Lower leg skin (tissue), 4 donors: Measurements from ENCODE around the gene ITGB5. TPM values are rescaled to one million over a fixed set of nuclear protein-coding genes. Genes with fewer than 3 reads are reported as not detected.

Experiments used
- DNase-seq, 2 donors: peaks; one replicate each; pipeline ENCODE4 v3.0.0-alpha.2; 2019; ENCODE audit warnings: low spot score in 2 of 2
- H3K4me3 ChIP-seq: fragments of 200-600 bp; sonication (generic); 2 replicates; pipeline ENCODE4 v1.5.1; 2017; ENCODE audit warnings: mild to moderate bottlenecking, low read depth; ENCODE audit not compliant: poor library complexity, severe bottlenecking
- CTCF ChIP-seq, 3 donors: fragments of 450-650 bp; IDR thresholded peaks; one replicate each; pipeline ENCODE4 v1.5.1; 2016; ENCODE audit warnings: antibody characterized with exemption in 3 of 3, mild to moderate bottlenecking in 3 of 3, moderate library complexity in 2 of 3
- POLR2A ChIP-seq, 2 donors: fragments of 450-650 bp; IDR thresholded peaks; one replicate each; pipeline ENCODE4 v1.6.1; 2016 to 2017; ENCODE audit warnings: antibody characterized with exemption in 2 of 2, mild to moderate bottlenecking in 1 of 2, moderate library complexity in 1 of 2
- WGBS, 2 donors: methylation state at CpG; one replicate each; pipeline ENCODE4 v1.1.5; 2018; 5-methylcytosine and 5-hydroxymethylcytosine counted together
- intact Hi-C: fragments of 100-400 bp; cut with DNase I; formaldehyde crosslinking; loops from one replicate; pipeline ENCODE4 v1.15.0; 2023; ENCODE audit warnings: low total_unique reads
- total RNA-seq, 4 donors: library from RNA; depleted of rRNA; stranded (reverse); fragments of >200 nt; gene quantifications; one replicate each; pipeline ENCODE4 v1.1.0, GENCODE V29; 2016

ITGB5 gene
- total RNA-seq, 4 donors from 2014 or later = 210 to 414 (median 286) TPM

GRCh38 chr3:124837065-124837464 lies 50.1 kb downstream of the ITGB5 start:
- no peak for DNase-seq
- H3K4me3 ChIP-seq = no peak overlapping the region
- WGBS, 2 donors = 20 to 50% methylated on average over 2 of the region's 2 CpGs
- no peak for TF ChIP-seq CTCF (IDR thresholded peaks at IDR 0.05)
- TF ChIP-seq POLR2A (IDR thresholded peaks at IDR 0.05) = no peak
- intact Hi-C loops = no loop called here

- no peak overlapping the region for H3K4me3 ChIP-seq
- intact Hi-C loops = no loop called here
- DNase-seq = no peak
- 77 to 84% methylated on average over 1 of the region's 1 CpG for WGBS, 2 donors
- no peak for TF ChIP-seq POLR2A (IDR thresholded peaks at IDR 0.05)
Measured at GRCh38 chr3:124836448-124836847, 50.7 kb downstream of the ITGB5 start.

GRCh38 chr3:124834723-124835718 lies 52.1 kb downstream of the ITGB5 start:
- DNase-seq = peak in 1 of 2 donors; percentile 74
- no peak overlapping the region for H3K4me3 ChIP-seq
- intact Hi-C loops = no loop called here
- TF ChIP-seq CTCF (IDR thresholded peaks at IDR 0.05) = no peak
- TF ChIP-seq POLR2A (IDR thresholded peaks at IDR 0.05) = no peak
- WGBS, 2 donors = 28 to 29% methylated on average over 20 of the region's 20 CpGs

GRCh38 chr3:124833710-124834332 lies 53.3 kb downstream of the ITGB5 start:
- 91 to 94% methylated on average over 4 of the region's 4 CpGs for WGBS, 2 donors
- TF ChIP-seq CTCF (IDR thresholded peaks at IDR 0.05) (no peak), POLR2A (IDR thresholded peaks at IDR 0.05) (no peak)
- H3K4me3 ChIP-seq = no peak overlapping the region
- intact Hi-C loops = no loop called here
- DNase-seq = no peak

GRCh38 chr3:124832782-124833709 lies 54.1 kb downstream of the ITGB5 start:
- no peak overlapping the region for H3K4me3 ChIP-seq

More at GRCh38 chr3:124832782-124833709, 54.1 kb downstream of the ITGB5 start:
- no peak for DNase-seq
- 70 to 76% methylated on average over 1 of the region's 1 CpG for WGBS, 2 donors
- intact Hi-C loops = no loop called here
- TF ChIP-seq POLR2A (IDR thresholded peaks at IDR 0.05) (no peak), CTCF (IDR thresholded peaks at IDR 0.05) (no peak)
